Neural cell (in vitro differentiated cells): Measurements from ENCODE around the gene PLCB4. TPM values are rescaled to one million over a fixed set of nuclear protein-coding genes. Genes with fewer than 3 reads are reported as not detected.

Experiments
- H2AFZ ChIP-seq: fragments of 200-600, 300-800 bp; sonication (generic), shearing (Covaris generic); 2 replicates; pipeline ENCODE4 v1.6.0; 2014; ENCODE audit warnings: low read depth, mild to moderate bottlenecking, antibody characterized with exemption, low read length, moderate library complexity
- H3F3A ChIP-seq: fragments of 200-600 bp; shearing (Covaris generic); 2 replicates; pipeline ENCODE4 v1.6.1; 2016; ENCODE audit warnings: mild to moderate bottlenecking, moderate library complexity, mixed read lengths, antibody characterized with exemption, low read length; ENCODE audit not compliant: insufficient read depth, poor library complexity, severe bottlenecking
- H3K27ac ChIP-seq: fragments of 200-600, 300-800 bp; sonication (generic), shearing (Covaris generic); 2 replicates; pipeline ENCODE4 v1.5.1; 2014; ENCODE audit warnings: mild to moderate bottlenecking, low read length, moderate library complexity
- H3K27me3 ChIP-seq: fragments of 300-800, 200-600 bp; sonication (generic), shearing (Covaris generic); 2 replicates; pipeline ENCODE4 v1.6.0; 2014; ENCODE audit warnings: mild to moderate bottlenecking, low read depth, low read length, moderate library complexity; ENCODE audit not compliant: insufficient read depth
- H3K36me3 ChIP-seq: fragments of 300-800, 200-600 bp; sonication (generic), shearing (Covaris generic); 2 replicates; pipeline ENCODE4 v1.5.1; 2014; ENCODE audit warnings: mild to moderate bottlenecking, antibody characterized with exemption, low read length, moderate library complexity; ENCODE audit not compliant: insufficient read depth
- H3K4me2 ChIP-seq: fragments of 300-800, 200-600 bp; sonication (generic), shearing (Covaris generic); 2 replicates; pipeline ENCODE4 v1.6.0; 2014; ENCODE audit warnings: mild to moderate bottlenecking, low read length
- H3K4me3 ChIP-seq: fragments of 300-800, 200-600 bp; sonication (generic), shearing (Covaris generic); 2 replicates; pipeline ENCODE4 v1.5.1; 2014; ENCODE audit warnings: mild to moderate bottlenecking, low read length, moderate library complexity
- H3K79me2 ChIP-seq: fragments of 200-600 bp; shearing (Covaris generic); replicated peaks from 2 replicates; pipeline ENCODE4 v1.6.0; 2014; ENCODE audit warnings: mild to moderate bottlenecking, low read length, moderate library complexity; ENCODE audit not compliant: insufficient read depth
- H3K9ac ChIP-seq: fragments of 300-800, 200-600 bp; sonication (generic), shearing (Covaris generic); 2 replicates; pipeline ENCODE4 v1.6.1; 2016; ENCODE audit warnings: mild to moderate bottlenecking, low read length, mixed read lengths
- H3K9me2 ChIP-seq: fragments of 200-600 bp; shearing (Covaris generic); 2 replicates; pipeline ENCODE4 v1.6.1; 2016; ENCODE audit warnings: mild to moderate bottlenecking, low read length, mixed read lengths; ENCODE audit not compliant: insufficient read depth
- H3K9me3 ChIP-seq: fragments of 200-600, 300-800 bp; sonication (generic), shearing (Covaris generic); 2 replicates; pipeline ENCODE4 v1.6.1; 2016; ENCODE audit warnings: mild to moderate bottlenecking, mixed run types, low read length, moderate library complexity, mixed read lengths
- H4K20me1 ChIP-seq: fragments of 200-600 bp; shearing (Covaris generic); 2 replicates; pipeline ENCODE4 v1.6.1; 2016; ENCODE audit warnings: mild to moderate bottlenecking, mixed run types; ENCODE audit not compliant: insufficient read depth
- CTCF ChIP-seq: fragments of 450-650 bp; IDR thresholded peaks from 2 replicates; pipeline ENCODE4 v1.5.1; 2014; ENCODE audit warnings: antibody characterized with exemption, mild to moderate bottlenecking, moderate library complexity; ENCODE audit not compliant: poor library complexity, severe bottlenecking
- EP300 ChIP-seq: fragments of 450-650 bp; conservative IDR thresholded peaks from 2 replicates; pipeline ENCODE4 v1.6.1; 2014; ENCODE audit warnings: antibody characterized with exemption, mild to moderate bottlenecking, moderate library complexity; ENCODE audit not compliant: poor library complexity, severe bottlenecking
- EZH2 ChIP-seq: fragments of 200-600, 300-800 bp; shearing (Covaris generic), sonication (generic); IDR thresholded peaks from 2 replicates; pipeline ENCODE4 v1.6.1; 2014; ENCODE audit warnings: antibody characterized with exemption, low read length, borderline replicate concordance, mild to moderate bottlenecking; ENCODE audit not compliant: insufficient read depth, poor library complexity, severe bottlenecking
- MXI1 ChIP-seq: fragments of 450-650 bp; conservative IDR thresholded peaks from 2 replicates; pipeline ENCODE4 v1.6.1; 2014; ENCODE audit warnings: antibody characterized with exemption, mild to moderate bottlenecking; ENCODE audit not compliant: poor library complexity, severe bottlenecking
- POLR2AphosphoS5 ChIP-seq: IDR thresholded peaks from 2 replicates; pipeline ENCODE4 v1.6.1; 2012
- RAD21 ChIP-seq: fragments of 450-650 bp; conservative IDR thresholded peaks from 2 replicates; pipeline ENCODE4 v1.6.1; 2014; ENCODE audit warnings: antibody characterized with exemption, mild to moderate bottlenecking, moderate library complexity
- REST ChIP-seq: IDR thresholded peaks from 2 replicates; pipeline ENCODE4 v1.6.1; 2012; ENCODE audit warnings: borderline replicate concordance
- SMC3 ChIP-seq: fragments of 450-650 bp; conservative IDR thresholded peaks from 2 replicates; pipeline ENCODE4 v1.6.1; 2014; ENCODE audit warnings: antibody characterized with exemption, mild to moderate bottlenecking, moderate library complexity; ENCODE audit not compliant: poor library complexity
- TAF1 ChIP-seq: IDR thresholded peaks from 2 replicates; pipeline ENCODE4 v1.6.1; 2012; ENCODE audit warnings: low read depth
- polyA plus RNA-seq: library from polyadenylated mRNA; depleted of rRNA; stranded (reverse); fragments of >200 nt; gene quantifications from 2 replicates; pipeline ENCODE4 v1.2.3, GENCODE V29; 2014

Gene PLCB4
- polyA plus RNA-seq, 1 donor from 2014 or later = 13.1 TPM

GRCh38 chr20:9149087-9149486 is 80.2 kb downstream of the PLCB4 start (continued):
- no peak for TF ChIP-seq CTCF
- TF ChIP-seq TAF1 = no peak

GRCh38 chr20:9149796-9150195 is 80.9 kb downstream of the PLCB4 start:
- H3K9me2 ChIP-seq = no peaks in the 10 kb centered on the region
- H3F3A ChIP-seq = no peaks in the 10 kb centered on the region
- no peaks in the 10 kb centered on the region for H3K79me2 ChIP-seq
- H3K9me3 ChIP-seq = peaks cover 5% of the 10 kb centered on the region
- H3K36me3 ChIP-seq = no peaks in the 10 kb centered on the region
- no peak overlapping the region for H2AFZ ChIP-seq
- H3K4me3 ChIP-seq = no peak overlapping the region
- no peaks in the 10 kb centered on the region for H3K27me3 ChIP-seq
- H3K27ac ChIP-seq = no peak overlapping the region
- H3K9ac ChIP-seq = no peak overlapping the region
- no peak for TF ChIP-seq POLR2AphosphoS5
- no peak for TF ChIP-seq CTCF
- TF ChIP-seq MXI1 = no peak
- no peak for TF ChIP-seq EP300
- TF ChIP-seq REST = no peak
- TF ChIP-seq RAD21 = no peak
- TF ChIP-seq EZH2 = no peak
- TF ChIP-seq TAF1 = no peak
- no peak for TF ChIP-seq SMC3
- H4K20me1 ChIP-seq = no peaks in the 10 kb centered on the region
- no peak overlapping the region for H3K4me2 ChIP-seq

GRCh38 chr20:9150679-9151078 is 81.8 kb downstream of the PLCB4 start:
- Histone ChIP-seq H2AFZ (no peak overlapping the region), H3F3A (no peaks in the 10 kb centered on the region), H3K27me3 (no peaks in the 10 kb centered on the region), H3K9me3 (peaks cover 5% of the 10 kb centered on the region), H4K20me1 (no peaks in the 10 kb centered on the region), H3K4me3 (no peak overlapping the region), H3K4me2 (no peak overlapping the region), H3K27ac (no peak overlapping the region), H3K79me2 (no peaks in the 10 kb centered on the region), H3K9ac (no peak overlapping the region), H3K36me3 (no peaks in the 10 kb centered on the region), H3K9me2 (no peaks in the 10 kb centered on the region)
- TF ChIP-seq POLR2AphosphoS5 (no peak), EP300 (no peak), MXI1 (no peak), TAF1 (no peak), REST (no peak), RAD21 (no peak), CTCF (no peak), EZH2 (no peak), SMC3 (no peak)
